H1 (cell line): Measurements from ENCODE around the gene THRB. TPM values are rescaled to one million over a fixed set of nuclear protein-coding genes. Genes with fewer than 3 reads are reported as not detected.

Source experiments
- CBX8 ChIP-seq: fragments of 300-800, 300-1000 bp; sonication (generic); IDR thresholded peaks from 2 replicates; pipeline ENCODE4 v1.7.1; 2016; ENCODE audit warnings: low read depth, low read length, borderline replicate concordance
- CHD2 ChIP-seq: IDR thresholded peaks from 2 replicates; pipeline ENCODE4 v1.6.1; 2012; ENCODE audit warnings: low read length, improper control_type of control experiment
- CHD7 ChIP-seq: fragments of 300-600 bp; sonication (generic); IDR thresholded peaks from 2 replicates; pipeline ENCODE4 v1.7.1; 2012; ENCODE audit warnings: low read length, moderate library complexity, mild to moderate bottlenecking, inconsistent platforms; ENCODE audit not compliant: insufficient replicate concordance
- EP300 ChIP-seq, 2 experiments: IDR thresholded peaks; 1 replicate in 1 of 2; 2 replicates in 1 of 2; pipeline ENCODE4 v1.6.1; 2011 to 2012; ENCODE audit warnings: low read depth in 2 of 2, low read length in 2 of 2, mild to moderate bottlenecking in 2 of 2, borderline replicate concordance in 1 of 2, inconsistent platforms in 1 of 2, moderate library complexity in 1 of 2
- EZH2 ChIP-seq: fragments of 200-600 bp; sonication (generic); IDR thresholded peaks from 2 replicates; pipeline ENCODE4 v1.7.1; 2012; ENCODE audit warnings: low read depth, mild to moderate bottlenecking, moderate library complexity, low read length, inconsistent platforms; ENCODE audit not compliant: severe bottlenecking
- FOSL1 ChIP-seq: IDR thresholded peaks from 2 replicates; pipeline ENCODE4 v1.6.1; 2011; ENCODE audit warnings: mild to moderate bottlenecking, low read depth, low read length, moderate library complexity; ENCODE audit not compliant: insufficient read depth
- MAFK ChIP-seq: IDR thresholded peaks from 2 replicates; pipeline ENCODE4 v1.6.1; 2012; ENCODE audit warnings: low read depth, mild to moderate bottlenecking, improper control_type of control experiment, low read length
- PHF8 ChIP-seq: fragments of 200-600 bp; sonication (generic); conservative IDR thresholded peaks from 2 replicates; pipeline ENCODE4 v1.7.1; 2012; ENCODE audit warnings: low read depth, mild to moderate bottlenecking, inconsistent platforms, low read length, moderate library complexity
- RFX5 ChIP-seq: IDR thresholded peaks from 2 replicates; pipeline ENCODE4 v1.6.1; 2011; ENCODE audit warnings: low read depth, low read length, improper control_type of control experiment, borderline replicate concordance
- TCF12 ChIP-seq: IDR thresholded peaks from 2 replicates; pipeline ENCODE4 v1.6.1; 2011; ENCODE audit warnings: low read depth, mild to moderate bottlenecking, low read length
- YY1 ChIP-seq: IDR thresholded peaks from 2 replicates; pipeline ENCODE4 v1.6.1; 2011; ENCODE audit warnings: low read depth, mild to moderate bottlenecking, low read length
- polyA plus RNA-seq, 7 experiments: library from polyadenylated mRNA; depleted of rRNA in 3 of 7; stranded (reverse) in 5 of 7; unstranded in 2 of 7; fragments of >200 nt in 5 of 7; fragments of 200-250 nt in 2 of 7; gene quantifications; 1 replicate in 5 of 7; 2 replicates in 1 of 7; 4 replicates in 1 of 7; pipeline versions ENCODE4 v1.2.1 to v1.2.3, GENCODE V29; 2011 to 2013; ENCODE audit warnings: missing spikeins in 2 of 7, mixed read lengths in 2 of 7
- total RNA-seq: library from RNA; stranded (reverse); fragmentation: NEBNext Ultra II Directional; extraction: Animal tissue kit (Norgen Biotek cat#: 25700); gene quantifications from 2 replicates; pipeline ENCODE4 v1.2.1, GENCODE V29; 2021

Gene THRB
- total and polyA plus RNA-seq, 2 of the 8 experiments (the other 6 are each of a cell fraction or from before 2014, with no cell fraction given): 0.98 to 3.9 TPM

GRCh38 chr3:24100696-24101402 is 393.8 kb downstream of the THRB start (continued):
- no peak for TF ChIP-seq CHD7
- no peak for TF ChIP-seq RFX5
- no peak for TF ChIP-seq CHD2
- TF ChIP-seq FOSL1: no peak
- TF ChIP-seq PHF8: no peak
- TF ChIP-seq MAFK: no peak
- no peak for TF ChIP-seq YY1
- no peak for TF ChIP-seq EP300 (IDR thresholded peaks at IDR 0.05; ENCODE audit: borderline replicate concordance in 1 of 2, low read depth in 2 of 2, low read length in 2 of 2)
- TF ChIP-seq TCF12: no peak
- no peak for TF ChIP-seq EZH2
- no peak for TF ChIP-seq CBX8
